HG03025 (cell line): ENCODE results near the gene KIF11.

Source experiments
- ATAC-seq: cut with Tn5 transposase; IDR thresholded peaks from one replicate; pipeline ENCODE4 v1.9.1; 2021; ENCODE audit warnings: mild to moderate bottlenecking, moderate library complexity; ENCODE audit not compliant: unreplicated experiment, low FRiP score

Gene KIF11

DNA sequence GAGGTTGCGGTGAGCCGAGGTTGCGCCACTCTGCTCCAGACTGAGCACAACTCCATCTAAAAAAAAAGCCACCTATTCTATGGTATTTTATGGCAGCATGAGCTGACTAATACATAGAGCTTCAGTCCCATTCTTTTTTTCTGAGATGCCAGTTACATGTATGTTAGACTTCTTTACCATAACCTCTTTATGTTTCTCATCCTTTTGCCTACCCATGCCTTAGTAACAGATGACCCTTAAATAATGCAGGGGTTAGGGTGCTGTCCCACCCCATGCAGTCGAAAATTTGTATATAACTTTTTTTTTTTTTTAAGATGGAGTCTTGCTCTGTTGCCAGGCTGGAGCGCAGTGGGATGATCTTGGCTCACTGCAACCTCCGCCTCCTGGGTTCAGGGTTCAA is 74.1 kb downstream of the KIF11 start:
- no peak for ATAC-seq

DNA sequence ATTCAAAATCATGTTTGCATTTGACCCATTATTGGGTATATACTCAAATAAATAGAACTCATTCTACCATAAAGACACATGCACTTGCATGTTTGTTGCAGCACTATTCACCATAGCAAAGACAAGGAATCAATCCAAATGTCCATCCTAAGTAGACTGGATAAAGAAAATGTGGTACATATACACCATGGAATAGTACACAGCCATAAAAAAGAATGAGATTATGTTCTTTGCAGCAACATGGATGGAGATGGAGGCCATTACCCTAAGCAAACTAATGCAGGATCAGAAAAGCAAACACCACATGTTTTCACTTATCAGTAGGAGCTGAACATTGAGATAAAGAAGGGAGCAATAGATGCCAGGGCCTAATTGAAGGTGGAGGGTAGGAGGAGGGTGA is 84.8 kb downstream of the KIF11 start:
- no peak for ATAC-seq

- ATAC-seq: no peak
These were observed 85.3 kb downstream of the KIF11 start for GRCh38 chr10:92678206-92678605.

GRCh38 chr10:92681306-92681834 is 88.4 kb downstream of the KIF11 start:
- no peak for ATAC-seq

- no peak for ATAC-seq
These were observed 95.6 kb downstream of the KIF11 start for GRCh38 chr10:92688573-92688926.

DNA sequence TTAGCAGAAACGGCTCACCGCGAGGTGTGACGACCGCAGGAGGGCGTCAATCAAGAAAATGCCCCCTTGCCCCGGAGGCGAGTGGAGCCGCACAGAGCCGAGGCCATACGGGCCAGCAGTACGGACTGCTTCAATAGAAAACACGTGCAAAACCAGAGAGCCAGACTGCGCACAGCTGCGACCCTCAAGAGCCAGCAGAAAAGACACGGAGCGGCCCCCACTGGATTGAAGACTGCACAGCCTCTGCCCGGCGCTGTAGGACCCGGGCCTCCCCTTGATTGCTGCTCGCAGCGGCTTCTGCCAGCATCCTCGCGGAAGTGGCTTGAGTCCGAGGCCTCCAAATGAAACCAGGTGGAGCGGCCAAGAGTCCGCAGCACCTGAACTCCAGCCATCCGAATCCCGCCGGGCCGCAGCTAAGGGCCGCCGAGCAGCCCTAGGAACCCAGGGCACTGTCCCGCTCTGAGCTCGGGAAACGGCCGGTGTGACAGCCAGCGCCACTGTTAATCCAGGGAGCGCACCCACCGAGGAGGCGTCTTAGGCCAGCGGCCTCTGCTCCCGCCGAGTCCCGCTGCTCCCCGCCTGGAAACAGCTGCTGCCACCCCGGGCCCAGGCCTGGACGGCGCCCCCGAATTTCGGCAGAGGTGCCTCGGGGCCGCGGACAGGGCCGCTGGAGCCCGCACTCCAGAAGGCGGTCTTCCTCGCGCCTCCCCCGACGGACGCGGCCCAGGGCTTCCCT is 96.2 kb downstream of the KIF11 start:
- peak; percentile 15 for ATAC-seq

- peak; percentile 59 for ATAC-seq
These were observed 96.8 kb downstream of the KIF11 start, which contains the start of gene HHEX for GRCh38 chr10:92689663-92690210. TSS of gene HHEX (plus strand) at chr10:92689955. CDS start at chr10:92689987, 32 bp downstream.

- ATAC-seq: no peak
These were observed 97.4 kb downstream of the KIF11 start for GRCh38 chr10:92690211-92690914.

GRCh38 chr10:92690915-92691590 is 98.1 kb downstream of the KIF11 start:
- no peak for ATAC-seq

GRCh38 chr10:92691591-92692079 is 98.7 kb downstream of the KIF11 start:
- ATAC-seq: no peak

DNA sequence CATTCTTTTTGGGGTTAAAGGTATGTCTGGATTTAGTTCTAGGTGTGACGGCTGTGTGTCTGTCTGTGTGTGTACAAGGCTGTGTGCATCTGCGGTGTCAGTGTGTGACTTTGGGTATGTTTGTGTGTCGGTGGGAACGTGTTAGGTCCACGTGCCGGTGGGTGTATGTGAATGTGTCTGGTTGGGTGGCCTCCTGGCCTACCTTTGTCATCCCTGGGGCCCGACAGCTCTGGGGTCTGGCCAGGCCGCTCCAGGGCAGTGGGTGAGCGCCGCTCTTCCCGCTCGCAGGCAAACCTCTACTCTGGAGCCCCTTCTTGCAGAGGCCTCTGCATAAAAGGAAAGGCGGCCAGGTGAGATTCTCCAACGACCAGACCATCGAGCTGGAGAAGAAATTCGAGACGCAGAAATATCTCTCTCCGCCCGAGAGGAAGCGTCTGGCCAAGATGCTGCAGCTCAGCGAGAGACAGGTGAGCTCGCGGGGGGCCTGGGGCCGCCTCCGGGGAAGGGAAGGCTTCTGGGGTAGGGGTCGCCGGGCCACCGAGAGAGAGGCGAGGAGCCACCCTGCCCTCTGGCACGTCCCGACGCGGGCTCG is 99.2 kb downstream of the KIF11 start:
- no peak for ATAC-seq

DNA sequence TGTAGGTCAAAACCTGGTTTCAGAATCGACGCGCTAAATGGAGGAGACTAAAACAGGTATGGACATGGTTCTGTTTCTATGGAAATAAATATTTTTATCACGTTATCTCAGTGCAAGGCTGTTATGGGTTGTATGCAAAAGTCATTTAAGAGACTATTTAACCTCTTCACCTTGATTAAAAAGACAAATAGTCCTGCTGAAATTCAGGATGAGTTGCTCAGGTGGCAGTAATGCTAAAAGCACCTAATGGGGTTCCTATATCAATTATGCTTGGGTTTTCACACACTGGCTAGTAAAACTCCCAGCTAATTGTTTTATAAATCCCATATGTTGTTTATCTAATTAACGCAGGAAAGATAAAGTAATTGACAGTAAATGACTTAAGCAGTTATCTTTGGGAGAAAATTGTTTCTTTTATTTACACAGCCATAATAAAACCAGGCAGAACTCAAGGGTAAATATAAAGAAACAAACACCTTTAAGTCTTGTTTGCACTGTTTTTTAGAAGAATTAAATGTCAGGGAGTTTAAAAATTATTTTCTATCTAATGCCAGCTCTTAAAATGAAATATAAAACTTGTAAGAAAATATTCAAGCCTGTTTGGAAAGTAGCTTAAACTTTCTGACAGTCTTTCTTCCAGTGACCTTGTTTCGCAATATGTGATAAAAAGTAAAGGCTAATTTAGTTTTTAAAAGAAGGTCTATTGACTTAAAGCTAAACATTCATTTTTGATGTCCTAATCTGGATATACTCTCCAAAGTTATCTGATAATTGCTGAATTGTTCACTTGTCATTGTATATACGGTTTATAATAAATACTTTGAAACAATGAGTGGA is 100.0 kb downstream of the KIF11 start:
- no peak for ATAC-seq

DNA sequence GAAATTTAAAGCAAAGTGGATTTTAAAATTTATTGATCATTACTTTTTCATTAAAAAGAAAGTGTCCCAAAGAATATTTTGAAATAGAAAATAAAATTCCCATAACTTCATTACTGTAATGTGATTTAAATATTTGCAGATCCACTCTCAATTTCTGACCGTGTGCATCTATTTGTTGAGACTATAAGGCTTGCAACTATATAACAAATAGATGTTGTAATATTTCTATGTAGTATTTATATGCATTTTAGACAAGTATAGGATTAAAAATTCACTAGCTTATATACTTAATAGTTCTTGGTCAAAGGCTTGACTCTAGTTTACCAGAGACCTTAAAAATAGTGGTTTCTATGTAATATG is 100.6 kb downstream of the KIF11 start:
- ATAC-seq: no peak

GRCh38 chr10:92695679-92696605 is 103.0 kb downstream of the KIF11 start:
- ATAC-seq: no peak

DNA sequence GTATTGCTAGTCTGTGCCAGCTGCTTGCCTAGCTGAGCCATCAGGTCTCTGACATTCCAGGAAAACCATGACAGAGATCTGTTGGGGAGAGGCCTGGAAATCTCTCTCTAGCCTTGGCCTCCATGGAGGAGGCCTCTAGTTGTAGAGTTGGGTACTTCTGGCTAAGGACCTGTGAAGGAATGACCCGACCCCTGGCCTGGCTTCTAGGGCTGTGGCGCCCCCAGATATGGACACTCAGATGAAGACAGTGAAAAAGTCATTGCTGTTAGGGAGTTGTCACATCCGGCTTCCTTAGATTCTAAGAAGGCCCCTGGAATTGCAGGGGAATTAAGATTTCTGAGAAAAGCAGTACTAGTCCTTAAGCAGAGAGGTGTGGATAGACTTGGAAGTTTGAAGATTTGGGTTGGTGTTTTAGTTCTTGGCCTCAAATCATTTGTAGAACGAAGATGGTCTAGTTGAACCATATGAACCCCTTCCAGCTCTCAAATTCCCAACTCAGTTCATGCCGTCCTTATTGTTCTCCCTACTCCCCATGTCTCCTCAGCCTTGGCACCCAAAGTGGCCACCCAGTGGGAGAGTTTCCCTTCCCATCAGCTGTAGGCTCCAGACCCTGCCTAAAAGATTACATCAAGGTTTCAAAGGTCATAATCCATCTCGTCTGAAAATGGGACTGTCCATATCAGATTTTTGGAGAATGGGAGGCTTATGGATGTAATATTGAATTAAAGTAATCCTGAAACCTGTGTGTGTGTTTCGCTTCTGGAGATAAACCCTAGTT is 103.9 kb downstream of the KIF11 start:
- ATAC-seq: no peak

- ATAC-seq: no peak
These were observed 105.0 kb downstream of the KIF11 start for GRCh38 chr10:92697663-92698511.

GRCh38 chr10:92699193-92699517 is 106.2 kb downstream of the KIF11 start:
- no peak for ATAC-seq
